Activated T-cell treated with anti-CD3 and anti-CD28 coated beads, Interleukin-2, amount 50 U/mL, for 1 hour (primary cell): ENCODE data around the gene TTPAL.

ENCODE experiments used
- DNase-seq: peaks from one replicate; pipeline ENCODE4 v3.0.0-alpha.2; 2020

Gene TTPAL

DNA sequence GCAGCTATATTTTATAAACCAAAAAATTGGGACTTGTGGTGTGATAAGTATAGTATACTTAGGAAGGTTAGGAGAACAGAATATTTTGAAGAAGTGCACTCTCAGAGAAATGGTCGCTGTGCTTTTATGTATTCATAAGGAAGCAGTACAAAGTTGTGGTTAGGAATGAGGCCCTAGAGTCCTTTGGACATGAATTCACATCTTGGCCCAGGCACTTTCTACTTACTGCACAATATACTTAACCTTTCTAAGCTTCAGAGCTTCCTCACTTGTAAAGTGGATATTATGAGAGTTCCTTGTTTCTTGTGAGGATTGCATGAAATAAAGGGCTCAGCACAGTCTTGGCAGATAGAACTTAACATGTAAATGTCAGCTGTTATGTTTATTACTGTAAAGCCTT, 67.2 kb downstream of the TTPAL start:
- DNase-seq = no peak

DNA sequence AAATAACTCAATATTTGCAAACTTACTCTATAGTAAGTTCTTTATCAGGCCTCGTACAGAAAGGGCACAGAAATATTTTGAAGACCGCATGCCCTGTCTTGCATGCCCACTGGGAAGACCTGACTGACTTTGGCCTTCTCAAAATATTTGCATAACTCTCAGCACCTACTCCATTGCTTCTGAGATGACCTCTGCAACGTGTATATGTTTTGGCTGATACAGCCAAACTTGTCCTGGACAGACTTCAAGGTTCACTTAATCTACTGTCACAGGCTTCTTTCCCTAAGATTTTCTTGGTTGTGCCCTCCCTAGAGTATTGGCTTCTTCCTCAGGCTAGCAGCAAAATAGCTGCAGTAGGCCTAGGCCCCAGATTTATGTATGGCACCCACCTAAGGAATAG, 67.7 kb downstream of the TTPAL start:
- no peak for DNase-seq
